ENCODE results near the gene CACNA1H.
"Not testable (repeated sequence)": the region's sequence is repeated elsewhere in the genome, so short reads cannot be mapped to it uniquely, and the experiment has no call there.

The CACNA1H gene

DNA sequence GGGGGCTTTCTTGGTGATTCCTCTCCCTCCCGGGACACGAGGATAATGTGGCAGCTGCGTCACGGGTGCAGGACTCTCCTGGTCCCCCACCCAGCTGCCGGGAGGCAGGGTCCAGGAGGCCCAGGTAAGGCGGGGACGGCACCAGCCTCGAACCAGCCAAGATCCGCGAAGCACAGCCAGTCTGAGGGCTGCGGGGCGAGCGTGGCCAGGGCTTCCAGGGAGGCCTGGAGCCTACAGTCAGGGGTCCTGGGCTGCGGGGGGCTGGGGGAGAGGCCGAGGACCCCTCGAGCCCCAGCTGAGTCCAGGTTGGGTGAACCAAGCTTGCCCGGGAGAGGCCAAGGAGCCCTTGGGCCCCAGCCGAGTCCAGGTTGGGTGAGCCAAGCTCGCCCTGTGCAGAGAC lies 112.9 kb downstream of the CACNA1H start:
- H3K4me3 ChIP-seq (ENCODE audit: low read depth, low read length): no peak overlapping the region
- H3K27ac ChIP-seq: no peak overlapping the region
- peaks cover 6% of the 10 kb centered on the region for H3K27me3 ChIP-seq (ENCODE audit: control insufficient read depth, insufficient read depth, low read length)

DNA sequence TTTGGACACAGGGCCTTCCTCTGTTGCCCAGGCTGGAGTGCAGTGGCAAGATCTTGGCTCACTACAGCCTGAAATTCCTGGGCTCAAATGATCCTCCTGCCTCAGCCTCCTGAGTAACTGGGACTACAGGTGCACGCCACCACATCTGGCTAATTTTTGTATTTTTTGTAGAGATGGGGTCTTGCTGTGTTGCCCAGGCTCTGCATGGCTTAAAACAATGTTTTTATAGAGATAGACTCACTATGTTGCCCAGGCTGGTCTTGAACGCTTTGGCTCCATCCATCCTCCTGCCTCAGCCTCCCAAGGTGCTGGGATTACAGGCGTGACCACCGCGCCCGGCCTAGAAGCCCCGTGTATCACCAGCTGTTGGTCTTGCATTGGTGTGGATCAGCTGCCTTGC lies 116.5 kb downstream of the CACNA1H start:
- H3K27ac ChIP-seq; H3K4me1 ChIP-seq; H3K9me3 ChIP-seq (ENCODE audit: control insufficient read depth, low read length): not testable (repeated sequence)

More for the DNA sequence above, 112.9 kb downstream of the CACNA1H start:
- no peaks in the 10 kb centered on the region for H3K79me2 ChIP-seq
- TF ChIP-seq, protein P1, sequence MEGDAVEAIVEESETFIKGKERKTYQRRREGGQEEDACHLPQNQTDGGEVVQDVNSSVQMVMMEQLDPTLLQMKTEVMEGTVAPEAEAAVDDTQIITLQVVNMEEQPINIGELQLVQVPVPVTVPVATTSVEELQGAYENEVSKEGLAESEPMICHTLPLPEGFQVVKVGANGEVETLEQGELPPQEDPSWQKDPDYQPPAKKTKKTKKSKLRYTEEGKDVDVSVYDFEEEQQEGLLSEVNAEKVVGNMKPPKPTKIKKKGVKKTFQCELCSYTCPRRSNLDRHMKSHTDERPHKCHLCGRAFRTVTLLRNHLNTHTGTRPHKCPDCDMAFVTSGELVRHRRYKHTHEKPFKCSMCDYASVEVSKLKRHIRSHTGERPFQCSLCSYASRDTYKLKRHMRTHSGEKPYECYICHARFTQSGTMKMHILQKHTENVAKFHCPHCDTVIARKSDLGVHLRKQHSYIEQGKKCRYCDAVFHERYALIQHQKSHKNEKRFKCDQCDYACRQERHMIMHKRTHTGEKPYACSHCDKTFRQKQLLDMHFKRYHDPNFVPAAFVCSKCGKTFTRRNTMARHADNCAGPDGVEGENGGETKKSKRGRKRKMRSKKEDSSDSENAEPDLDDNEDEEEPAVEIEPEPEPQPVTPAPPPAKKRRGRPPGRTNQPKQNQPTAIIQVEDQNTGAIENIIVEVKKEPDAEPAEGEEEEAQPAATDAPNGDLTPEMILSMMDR (IDR thresholded peaks at IDR 0.05): no peak
- no peak overlapping the region for H2AFZ ChIP-seq
- peaks cover 4% of the 10 kb centered on the region for H3K4me1 ChIP-seq
- H3K9me3 ChIP-seq (ENCODE audit: control insufficient read depth, low read length): no peaks in the 10 kb centered on the region
- no peak overlapping the region for H3K9ac ChIP-seq
- H3K4me2 ChIP-seq (ENCODE audit: low read length): no peak overlapping the region
- H3K36me3 ChIP-seq (ENCODE audit: control insufficient read depth, insufficient read depth, low read length): no peaks in the 10 kb centered on the region

DNA sequence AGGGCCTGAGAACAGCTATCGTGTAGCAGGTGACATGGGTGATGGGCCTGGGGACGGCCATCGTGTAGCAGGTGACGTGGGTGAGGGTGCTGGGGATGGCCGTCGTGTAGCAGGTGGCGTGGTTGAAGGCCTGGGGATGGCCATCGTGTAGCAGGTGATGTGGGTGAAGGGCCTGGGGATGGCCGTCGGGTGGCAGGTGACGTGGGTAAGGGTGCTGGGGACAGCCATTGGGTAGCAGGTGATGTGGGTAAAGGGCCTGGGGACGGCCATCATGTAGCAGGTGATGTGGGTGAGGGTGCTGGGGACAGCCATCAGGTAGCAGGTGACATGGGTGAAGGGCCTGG lies 118.4 kb downstream of the CACNA1H start:
- no peaks in the 10 kb centered on the region for H3K36me3 ChIP-seq (ENCODE audit: control insufficient read depth, insufficient read depth, low read length)
- H3K27me3 ChIP-seq (ENCODE audit: control insufficient read depth, insufficient read depth, low read length): no peaks in the 10 kb centered on the region
- H3K4me1 ChIP-seq: peaks cover 5% of the 10 kb centered on the region
- TF ChIP-seq, protein P1 (IDR thresholded peaks at IDR 0.05): no peak
- no peak overlapping the region for H3K9ac ChIP-seq
- H2AFZ ChIP-seq: no peak overlapping the region
- no peak overlapping the region for H3K4me2 ChIP-seq (ENCODE audit: low read length)
- H3K79me2 ChIP-seq: no peaks in the 10 kb centered on the region
- no peaks in the 10 kb centered on the region for H3K9me3 ChIP-seq (ENCODE audit: control insufficient read depth, low read length)
- no peak overlapping the region for H3K4me3 ChIP-seq (ENCODE audit: low read depth, low read length)
- no peak overlapping the region for H3K27ac ChIP-seq

More for the DNA sequence above, 116.5 kb downstream of the CACNA1H start:
- not testable (repeated sequence) for H3K4me2 ChIP-seq (ENCODE audit: low read length); H3K79me2 ChIP-seq; H3K27me3 ChIP-seq (ENCODE audit: control insufficient read depth, insufficient read depth, low read length); H2AFZ ChIP-seq; H3K36me3 ChIP-seq (ENCODE audit: control insufficient read depth, insufficient read depth, low read length); H3K9ac ChIP-seq; H3K4me3 ChIP-seq (ENCODE audit: low read depth, low read length)
